Choroid plexus epithelial cell (primary cell): ENCODE measurements around the gene HAPSTR1.

ENCODE experiments used
- DNase-seq: peaks from one replicate; pipeline ENCODE4 v3.0.0-alpha.2; 2010; ENCODE audit warnings: low read depth
- H3K4me3 ChIP-seq: 2 replicates; pipeline ENCODE4 v1.5.1; 2011; ENCODE audit warnings: low read depth, mild to moderate bottlenecking, control low read depth, low read length, moderate library complexity
- TF ChIP-seq, protein P1 (sequence below): conservative IDR thresholded peaks from 2 replicates; pipeline ENCODE4 v1.5.1; 2011; ENCODE audit warnings: low read depth, mild to moderate bottlenecking, control low read depth, inconsistent platforms, low read length, moderate library complexity

The HAPSTR1 gene

DNA sequence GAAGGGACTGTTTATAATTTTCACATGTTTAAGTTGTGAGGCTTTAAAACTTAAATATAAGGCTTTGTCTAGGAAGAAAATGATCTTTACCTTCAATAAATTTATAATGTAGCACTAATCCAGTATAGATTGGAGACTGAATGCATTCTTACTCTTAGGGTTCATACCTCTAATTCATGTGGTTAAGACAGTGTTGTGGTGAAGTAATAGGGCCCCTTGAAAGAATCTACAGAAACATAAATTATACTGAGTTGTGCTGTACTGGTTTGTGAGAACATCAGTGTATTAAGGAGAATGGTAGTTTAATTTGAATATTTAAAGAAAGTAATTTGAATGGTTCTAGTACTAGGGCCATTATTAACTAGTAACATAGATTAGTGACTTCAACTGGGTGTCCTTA lies 13.7 kb downstream of the HAPSTR1 start:
- H3K4me3 ChIP-seq, result no peak overlapping the region
- DNase-seq, result no peak
- TF ChIP-seq, protein P1, sequence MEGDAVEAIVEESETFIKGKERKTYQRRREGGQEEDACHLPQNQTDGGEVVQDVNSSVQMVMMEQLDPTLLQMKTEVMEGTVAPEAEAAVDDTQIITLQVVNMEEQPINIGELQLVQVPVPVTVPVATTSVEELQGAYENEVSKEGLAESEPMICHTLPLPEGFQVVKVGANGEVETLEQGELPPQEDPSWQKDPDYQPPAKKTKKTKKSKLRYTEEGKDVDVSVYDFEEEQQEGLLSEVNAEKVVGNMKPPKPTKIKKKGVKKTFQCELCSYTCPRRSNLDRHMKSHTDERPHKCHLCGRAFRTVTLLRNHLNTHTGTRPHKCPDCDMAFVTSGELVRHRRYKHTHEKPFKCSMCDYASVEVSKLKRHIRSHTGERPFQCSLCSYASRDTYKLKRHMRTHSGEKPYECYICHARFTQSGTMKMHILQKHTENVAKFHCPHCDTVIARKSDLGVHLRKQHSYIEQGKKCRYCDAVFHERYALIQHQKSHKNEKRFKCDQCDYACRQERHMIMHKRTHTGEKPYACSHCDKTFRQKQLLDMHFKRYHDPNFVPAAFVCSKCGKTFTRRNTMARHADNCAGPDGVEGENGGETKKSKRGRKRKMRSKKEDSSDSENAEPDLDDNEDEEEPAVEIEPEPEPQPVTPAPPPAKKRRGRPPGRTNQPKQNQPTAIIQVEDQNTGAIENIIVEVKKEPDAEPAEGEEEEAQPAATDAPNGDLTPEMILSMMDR, result no peak

DNA sequence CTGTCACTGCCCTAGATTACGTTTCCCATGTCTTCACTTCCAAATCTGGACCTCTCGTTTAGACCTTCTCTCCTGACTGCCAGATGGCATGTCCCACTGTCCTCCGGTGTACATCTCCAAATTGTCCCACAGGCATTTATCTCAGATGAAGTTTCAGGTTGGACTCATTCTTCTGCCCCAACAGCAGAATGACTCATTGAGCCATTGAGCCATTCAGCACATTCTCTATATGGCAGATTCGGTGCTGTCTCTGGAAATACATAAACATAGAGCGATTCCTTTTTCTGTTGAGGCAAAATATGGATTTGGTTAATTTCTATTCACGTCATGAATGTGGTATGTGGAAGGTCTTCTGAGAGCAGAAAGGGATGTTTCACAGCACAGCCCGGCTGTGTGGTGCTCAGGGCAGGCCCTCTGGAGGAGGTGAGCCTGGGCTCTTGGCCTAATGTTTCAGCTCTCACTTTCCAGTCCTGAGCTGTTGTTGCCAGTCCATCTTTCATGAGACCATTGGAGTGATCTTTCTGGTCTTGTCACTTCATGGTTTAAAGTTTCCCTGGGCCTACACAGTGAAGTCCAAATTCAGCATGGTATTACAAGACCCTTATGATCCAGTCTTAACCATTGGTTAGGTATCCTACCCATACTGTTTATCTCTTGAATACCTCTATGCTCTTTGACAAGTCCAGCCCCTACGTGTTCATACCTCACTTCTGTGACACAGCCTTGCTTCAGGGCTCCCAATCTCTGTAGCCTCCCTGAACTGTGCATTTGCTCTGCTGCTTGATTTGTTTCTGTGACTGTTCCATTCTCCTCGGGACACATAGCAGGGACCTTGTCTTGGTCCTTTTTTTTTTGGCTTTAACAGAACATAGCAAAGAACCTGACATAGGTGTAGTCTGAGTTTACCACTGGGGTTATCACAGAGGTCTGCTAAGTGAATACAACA lies 15.9 kb downstream of the HAPSTR1 start:
- peak; percentile 55 for DNase-seq
- TF ChIP-seq, protein P1, result no peak
- H3K4me3 ChIP-seq, result no peak overlapping the region

DNA sequence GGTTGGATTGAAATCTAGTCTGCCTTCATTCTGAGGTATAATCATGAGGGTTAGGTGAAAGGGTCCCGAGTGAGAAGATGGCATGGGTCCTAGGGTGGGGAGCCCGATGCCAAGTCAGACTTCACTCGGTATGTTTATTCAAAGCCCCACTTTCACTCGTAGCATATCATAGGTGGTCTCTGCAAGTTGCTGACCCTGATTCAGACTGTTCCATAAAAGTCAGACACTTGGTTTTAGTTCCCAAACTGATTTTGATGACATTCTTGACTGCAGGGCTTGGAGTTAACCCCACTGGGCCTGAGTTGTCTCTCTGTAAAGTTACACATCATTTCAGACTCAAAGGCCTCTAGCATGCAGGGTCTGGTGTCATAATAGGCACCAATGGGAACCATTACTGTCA lies 17.8 kb downstream of the HAPSTR1 start:
- no peak overlapping the region for H3K4me3 ChIP-seq
- no peak for DNase-seq
- TF ChIP-seq, protein P1, result no peak

DNA sequence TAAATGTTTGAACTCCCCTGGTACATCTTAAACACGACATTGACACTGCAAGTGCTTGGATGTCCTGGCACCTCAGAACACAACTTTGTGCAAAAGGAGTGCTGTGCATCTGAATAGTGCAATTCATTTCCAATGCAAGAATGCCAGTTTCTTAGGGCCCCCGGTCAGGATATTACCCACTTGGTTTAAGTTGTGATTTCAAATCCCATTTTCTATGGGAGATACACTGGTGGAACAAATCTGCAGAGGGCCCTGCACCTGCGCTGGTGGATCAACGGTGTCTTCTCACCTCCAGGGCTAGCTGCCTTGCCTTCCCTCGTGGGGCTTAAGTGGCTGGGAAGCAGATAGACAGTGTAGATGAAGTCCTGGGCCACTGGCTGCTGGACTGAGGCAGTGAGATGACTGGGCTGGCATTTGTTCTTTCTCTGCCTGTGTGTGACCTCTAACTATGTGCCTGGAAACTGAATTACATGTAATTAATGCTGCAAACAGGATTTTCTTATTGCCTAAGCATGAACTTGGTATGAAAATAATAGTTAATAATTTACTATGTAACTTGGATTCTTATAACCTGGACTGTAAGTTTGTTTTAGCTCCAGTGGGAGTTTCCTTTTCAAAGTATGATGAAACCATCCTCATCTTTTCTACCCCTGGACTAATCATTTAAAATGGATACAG lies 20.9 kb downstream of the HAPSTR1 start:
- no peak for DNase-seq
- TF ChIP-seq, protein P1, result no peak
- H3K4me3 ChIP-seq, result no peak overlapping the region

DNA sequence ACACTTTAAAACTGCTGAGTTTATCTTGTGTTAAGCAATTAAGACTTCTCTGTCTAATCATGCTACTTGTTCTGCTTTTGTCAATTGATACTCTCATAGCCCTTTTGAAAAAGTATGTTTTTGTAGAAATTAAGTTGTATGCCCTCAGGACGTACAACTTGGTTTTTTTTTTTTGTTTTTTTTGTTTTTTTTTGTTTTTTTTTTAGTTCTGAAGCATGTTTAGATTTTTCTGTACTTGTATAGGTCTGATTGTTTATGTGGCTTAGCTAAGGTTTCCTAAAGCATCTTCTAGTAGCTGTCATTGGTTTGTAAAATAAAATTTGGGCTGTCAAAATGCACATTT lies 21.4 kb downstream of the HAPSTR1 start:
- H3K4me3 ChIP-seq, result no peak overlapping the region
- TF ChIP-seq, protein P1, result no peak
- DNase-seq, result no peak

DNA sequence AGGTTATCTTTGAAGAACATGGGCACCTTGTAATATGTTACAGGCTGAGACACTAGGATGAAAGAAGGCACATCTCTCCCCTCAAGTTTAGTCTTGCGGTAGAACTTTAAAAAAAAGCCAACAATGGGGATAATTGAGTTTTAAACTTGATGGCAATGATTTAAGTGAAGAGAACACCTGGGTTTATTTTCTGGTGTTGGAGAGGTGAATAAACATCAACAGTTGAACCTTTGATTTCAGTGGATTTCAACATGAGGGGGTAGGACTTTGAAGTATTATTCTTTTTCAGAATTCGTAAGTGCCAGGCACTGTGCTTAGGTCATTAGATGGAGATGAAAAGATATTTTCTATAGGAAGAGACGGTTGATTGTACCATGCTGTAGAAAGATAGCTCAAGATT lies 22.3 kb downstream of the HAPSTR1 start:
- DNase-seq, result no peak
- TF ChIP-seq, protein P1, result no peak
- H3K4me3 ChIP-seq, result no peak overlapping the region
